Germinal center (tissue), 1 donor: Measurements from ENCODE around the gene ST3GAL4.

Source experiments
- DNase-seq: peaks from one replicate; pipeline ENCODE4 v3.0.0; 2012; ENCODE audit warnings: mixed read lengths, low spot score

Gene ST3GAL4

DNA sequence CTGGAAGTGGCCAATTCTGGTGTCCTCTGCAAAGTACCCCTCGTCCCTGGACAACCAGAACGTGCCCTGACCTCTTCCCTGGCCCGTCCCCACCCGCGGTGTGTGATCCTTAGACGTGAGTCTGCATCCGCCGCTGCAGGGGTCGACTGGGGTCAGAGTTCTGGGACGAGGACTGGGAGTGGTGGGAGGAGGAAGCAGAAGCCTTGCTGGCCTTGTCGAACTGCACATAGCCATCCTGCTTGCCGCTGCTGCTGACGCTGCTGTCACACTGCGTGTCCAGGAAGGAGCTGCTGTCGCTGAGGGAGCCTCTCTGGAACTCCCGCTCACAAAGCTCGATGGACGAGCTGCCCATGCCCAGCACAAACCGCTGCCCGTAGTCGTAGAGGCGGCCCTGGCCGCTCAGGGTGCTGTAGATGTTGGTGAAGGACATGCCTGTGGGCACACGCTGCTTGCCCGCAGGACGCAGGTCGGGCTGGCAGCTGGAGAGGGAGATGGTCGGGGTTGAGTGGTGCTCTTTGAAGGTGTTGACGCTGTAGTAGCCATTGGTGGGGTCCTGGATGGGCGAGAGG, 69.1 kb downstream of the ST3GAL4 start:
- DNase-seq: no peak

DNA sequence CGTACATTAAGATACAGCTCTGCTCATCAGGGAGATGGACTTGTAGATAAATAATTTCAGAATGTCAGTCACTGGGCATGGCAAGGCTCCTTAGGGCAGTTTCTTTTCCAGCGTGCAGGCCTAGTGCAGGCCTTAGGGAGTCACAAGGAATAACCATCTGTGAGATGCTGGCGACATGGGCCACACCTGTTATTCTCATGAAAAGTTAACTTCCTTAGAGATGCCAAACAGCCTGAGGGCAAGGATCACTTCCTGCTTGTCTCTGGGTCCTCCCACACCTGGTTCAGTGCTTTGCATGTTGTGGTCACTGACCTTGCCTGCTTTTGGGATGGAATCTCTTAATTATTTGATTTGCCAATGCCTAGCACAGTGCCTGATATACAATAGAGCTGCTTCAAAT, 70.6 kb downstream of the ST3GAL4 start:
- DNase-seq: no peak

DNA sequence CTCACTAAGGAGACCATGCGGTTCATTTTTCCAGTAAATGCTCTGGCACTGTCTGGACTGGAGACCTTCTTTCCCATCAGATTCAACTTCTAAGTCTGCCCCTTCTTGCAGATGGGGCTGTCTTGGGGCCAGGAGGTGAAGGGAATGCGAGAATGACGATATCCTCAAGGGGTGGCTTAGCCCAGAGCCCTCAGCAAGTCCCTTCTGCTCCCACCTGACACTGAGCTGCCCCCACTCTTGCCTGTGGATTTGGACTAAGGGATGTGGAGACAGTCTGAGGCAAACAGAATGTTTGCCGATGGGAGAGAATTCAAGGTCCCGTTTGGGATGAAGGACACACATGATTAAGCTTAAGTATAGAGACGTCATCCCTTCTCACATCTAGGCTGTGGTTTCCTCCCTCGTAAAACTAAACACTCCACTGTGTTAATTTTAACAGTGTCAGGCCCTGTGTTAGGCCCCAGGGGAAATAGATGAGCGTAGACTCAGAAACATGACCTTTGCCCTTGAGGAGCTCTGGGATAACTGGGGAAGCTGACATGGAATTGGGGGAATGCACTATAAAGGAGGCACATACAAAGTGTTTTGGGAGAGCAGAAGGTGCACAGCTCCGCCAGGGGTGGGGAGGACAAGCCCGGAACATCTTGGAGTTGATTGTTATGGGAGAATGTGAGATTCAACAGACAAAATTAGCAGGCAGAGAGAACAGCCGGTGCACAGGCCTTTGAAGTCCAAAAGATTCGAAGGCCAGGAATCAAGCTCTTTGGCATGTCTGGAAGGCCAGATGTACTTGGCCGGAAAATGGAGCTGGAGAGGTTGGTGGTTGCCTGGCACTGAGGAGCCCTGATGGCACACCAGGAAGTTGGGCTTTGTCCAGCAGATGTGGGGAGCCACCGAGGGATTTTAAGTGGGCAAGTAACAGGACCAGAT, 71.6 kb downstream of the ST3GAL4 start:
- no peak for DNase-seq

DNA sequence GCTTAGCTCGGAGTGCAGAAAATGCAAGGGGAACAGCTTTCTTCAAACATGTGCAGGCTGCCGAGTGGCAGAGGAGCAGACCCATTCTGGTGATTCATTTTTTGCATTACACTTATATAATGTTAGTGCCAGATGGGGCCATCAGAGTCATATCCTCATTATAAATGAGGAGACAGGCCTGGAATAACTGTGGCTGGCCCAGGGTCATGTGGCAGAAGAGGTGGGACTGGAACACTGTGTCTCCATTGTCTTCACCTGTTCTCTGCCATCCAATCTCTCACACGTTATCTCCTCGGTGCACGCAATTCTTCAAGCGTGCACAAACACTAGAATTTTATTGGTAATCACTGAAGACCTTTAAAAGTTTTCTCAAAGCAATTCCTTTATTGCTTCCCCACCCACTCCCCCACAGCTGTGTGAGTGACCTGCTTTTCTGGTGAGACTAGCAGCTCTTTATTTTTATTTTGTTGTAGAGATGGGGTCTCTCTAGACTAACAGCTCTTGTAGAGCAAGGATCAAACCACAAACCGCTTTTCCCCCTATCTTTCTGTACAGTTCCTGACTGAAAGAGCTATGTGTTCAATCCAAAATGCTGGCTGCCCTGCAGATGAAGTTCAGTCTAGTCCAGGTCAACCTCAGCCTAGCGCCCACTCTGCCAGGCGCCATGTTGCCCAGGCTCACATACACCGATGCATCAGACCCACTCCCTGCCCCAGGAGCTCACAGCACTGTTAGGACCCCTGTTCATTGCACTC, 75.3 kb downstream of the ST3GAL4 start:
- no peak for DNase-seq

DNA sequence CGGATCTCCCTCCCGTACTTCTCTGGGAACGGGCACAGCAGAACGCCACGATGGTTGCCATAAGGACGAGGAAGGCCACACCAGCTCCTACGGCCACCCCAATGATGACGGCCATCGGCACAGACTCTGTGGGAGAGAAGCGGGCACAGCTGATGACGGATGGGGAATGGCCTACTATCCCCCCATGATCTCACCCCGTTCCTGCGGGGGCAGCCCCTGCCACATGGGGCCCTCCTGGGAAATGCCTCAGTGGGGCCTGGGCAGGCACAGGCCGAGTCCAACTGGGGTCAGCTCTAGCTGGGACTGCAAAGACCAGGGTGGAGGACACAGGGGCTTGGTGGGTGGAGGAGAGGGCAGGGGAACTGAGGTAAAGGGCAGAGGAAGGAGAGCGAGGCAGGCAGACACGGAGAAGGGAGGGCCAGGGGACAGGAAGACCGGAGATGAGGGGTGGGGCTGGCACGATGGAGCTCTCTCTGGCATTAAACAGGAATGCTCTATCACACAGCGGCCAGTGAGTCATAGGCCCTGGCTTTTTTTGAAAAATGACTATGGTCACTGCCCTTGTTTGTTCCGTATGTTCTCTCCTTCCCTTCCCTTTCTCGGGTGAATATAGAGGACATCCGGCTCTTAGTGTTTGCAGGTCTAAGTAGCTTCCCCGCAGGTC, 76.0 kb downstream of the ST3GAL4 start:
- DNase-seq: no peak

DNA sequence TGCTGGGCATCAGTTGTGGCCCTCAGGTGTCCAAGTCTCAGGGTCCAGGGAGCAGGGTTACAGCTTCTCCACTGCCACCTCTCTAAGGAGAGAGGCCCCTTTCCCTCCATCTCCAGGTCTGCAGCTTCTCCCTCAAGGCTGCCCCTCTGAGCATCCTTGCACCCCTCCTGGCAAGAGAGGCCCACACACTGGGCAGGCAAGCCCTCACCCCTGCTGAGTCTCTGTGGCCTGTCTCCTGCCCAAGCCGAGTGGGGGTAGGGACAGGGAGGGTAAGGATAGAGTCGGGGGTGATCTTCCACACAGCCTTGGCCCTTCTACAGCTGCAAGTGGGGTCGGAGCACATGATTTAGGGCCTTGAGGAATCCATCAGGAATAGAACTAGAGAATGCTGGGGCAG, 76.6 kb downstream of the ST3GAL4 start:
- DNase-seq: no peak

DNA sequence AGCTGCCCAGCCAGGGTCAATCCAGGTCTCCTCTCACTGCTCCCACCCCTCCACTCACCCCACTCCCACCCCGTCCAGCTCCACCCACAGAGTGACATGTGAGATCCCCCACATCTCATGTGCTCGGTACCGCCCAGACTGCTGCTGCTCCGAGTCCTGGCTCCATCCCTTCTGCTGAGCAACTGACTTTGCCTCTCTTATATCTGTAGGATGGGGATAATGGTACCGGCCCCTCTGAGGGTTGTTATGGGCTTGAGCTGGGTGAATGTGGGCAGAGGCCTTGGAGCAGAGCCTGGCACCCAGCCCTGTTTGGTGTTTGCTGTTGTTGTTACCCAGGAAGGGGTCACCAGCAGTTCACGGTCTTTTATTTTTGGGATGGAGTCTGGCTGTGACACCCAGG, 77.0 kb downstream of the ST3GAL4 start:
- no peak for DNase-seq

DNA sequence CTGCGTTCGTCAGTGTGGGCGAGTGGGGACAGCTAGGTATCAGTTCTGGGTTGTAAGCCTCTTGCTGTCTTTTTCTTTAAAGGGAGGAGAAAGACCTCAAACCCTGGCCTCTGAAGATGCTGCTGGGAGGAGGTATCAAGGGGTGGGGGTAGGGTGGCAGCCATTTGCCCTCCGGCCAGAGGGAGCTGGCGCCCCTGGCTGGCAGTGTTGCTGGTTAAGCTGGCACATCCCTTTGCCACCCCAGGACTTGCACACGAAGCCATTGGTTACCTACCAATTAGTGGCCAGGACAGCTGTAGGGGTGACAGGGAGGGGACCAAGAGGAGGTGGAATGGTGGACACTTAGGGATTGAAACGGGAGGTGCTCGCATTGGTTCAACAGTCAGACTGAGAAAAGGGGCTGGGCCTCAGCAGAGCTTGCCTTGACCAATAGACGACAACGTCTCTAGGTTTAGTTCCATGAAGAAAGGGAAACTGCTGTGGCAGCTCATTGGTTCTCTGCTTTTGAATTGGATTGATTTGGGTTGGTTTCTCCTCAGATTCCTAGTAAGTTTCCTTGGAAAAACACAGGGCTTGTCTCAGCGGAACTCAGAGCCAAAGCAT, 77.9 kb downstream of the ST3GAL4 start:
- DNase-seq: no peak

DNA sequence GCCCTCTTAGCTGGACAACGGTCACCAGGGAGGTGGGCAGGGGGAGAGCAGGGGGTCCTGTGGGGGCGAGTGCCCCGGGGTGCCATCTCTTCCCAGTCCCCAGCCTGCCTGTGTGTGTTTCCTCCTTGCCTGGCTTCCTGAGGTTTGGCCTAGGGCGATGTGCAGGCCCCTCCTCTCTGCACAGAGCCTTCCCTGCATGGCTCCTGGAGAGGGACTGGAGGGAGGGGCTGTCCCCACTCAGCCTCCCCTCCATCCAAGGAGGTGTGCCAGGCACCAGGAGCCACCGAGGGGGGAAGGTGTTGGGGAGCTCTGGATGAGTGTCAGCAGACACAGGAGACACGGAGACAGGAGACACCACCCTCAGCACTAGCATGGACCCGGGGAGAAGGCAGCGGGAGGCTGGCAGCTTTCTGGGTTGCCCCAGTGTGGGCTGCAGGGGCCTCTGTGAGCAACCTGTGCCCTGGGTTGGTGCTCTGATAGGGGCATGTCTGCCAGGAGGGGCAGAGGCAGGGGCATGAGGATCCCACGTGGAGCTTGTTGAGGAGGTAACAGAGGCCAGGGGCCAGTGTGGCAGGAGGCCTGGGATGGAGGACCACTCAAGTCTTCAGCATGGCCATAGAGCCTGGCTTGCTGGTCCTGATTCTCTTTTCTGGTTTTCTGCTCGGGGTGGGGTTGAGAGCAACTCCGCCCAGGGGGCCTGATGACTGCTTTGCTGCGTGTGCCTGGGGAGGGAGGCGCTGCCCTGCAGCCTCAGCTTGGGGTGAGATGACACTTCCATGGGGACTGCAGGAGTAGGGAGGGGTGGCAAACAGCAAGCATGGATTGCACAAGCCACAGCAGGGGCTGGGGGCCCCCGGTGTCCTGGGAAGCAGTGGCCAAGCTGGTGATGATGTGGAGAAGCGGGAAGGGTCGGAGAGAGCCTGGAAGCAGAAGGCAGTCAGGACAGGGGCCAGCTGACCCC, 78.8 kb downstream of the ST3GAL4 start:
- DNase-seq: no peak

DNA sequence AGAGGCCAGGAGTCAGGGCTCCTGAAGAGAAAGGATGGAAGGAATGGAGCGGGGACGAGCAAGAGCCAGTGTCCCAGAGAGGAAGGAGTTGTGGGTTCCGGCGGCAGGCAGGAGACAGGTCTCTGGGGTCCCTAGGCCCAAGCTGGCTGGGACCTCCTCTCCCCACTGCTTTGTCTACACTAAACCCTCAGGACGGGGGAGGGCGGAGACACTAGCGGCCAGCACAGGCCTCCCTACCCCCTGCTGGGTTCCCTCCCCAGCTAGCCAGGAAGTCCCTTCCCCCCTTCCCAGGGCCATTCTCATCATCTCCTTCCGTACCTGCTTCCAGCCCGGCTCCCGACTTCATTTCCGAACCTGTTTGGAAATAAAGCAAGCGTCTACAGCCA, 79.5 kb downstream of the ST3GAL4 start:
- no peak for DNase-seq

DNA sequence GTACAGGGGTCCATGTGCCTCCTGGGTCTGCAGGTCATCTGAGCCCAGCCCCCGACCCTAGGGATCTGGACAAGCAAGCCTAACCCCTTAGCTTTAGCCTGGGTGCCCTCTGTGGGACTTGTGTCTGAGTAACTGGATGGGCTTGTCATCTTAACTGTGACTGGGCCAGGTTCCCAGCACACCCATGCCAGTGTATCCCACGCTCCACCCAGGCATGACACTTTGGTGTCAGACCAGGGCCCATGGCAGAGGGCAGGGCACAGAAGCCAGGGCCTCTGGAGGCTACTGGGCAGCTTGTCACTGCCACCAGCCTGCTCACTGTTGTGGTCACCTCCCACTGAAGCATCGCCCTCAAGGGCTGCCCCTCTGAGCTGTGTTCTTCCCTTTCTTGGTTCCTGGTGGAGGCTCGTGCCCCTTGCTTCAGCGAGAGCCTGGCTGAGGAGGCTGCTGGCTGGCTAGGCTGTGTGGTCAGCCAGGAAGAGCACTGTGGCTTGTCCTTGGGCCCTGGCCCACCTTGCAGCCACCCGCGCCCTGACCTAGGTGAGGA, 80.8 kb downstream of the ST3GAL4 start:
- no peak for DNase-seq

DNA sequence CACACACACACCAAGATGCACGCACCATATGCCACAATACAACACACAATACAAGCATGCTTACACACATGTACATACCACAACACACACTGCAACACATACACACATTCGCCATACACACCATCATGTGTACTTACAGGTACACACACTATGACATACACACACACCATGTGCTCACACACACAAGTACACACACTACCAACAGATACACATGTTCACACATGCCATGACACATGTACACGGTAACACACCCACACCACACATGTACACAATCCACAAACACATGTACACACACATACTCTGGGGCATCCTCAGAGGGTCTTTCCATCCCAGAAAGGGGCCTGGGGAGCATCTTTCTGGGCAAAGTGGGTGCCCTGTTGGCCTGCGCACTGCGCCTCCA, 82.2 kb downstream of the ST3GAL4 start:
- no peak for DNase-seq

DNA sequence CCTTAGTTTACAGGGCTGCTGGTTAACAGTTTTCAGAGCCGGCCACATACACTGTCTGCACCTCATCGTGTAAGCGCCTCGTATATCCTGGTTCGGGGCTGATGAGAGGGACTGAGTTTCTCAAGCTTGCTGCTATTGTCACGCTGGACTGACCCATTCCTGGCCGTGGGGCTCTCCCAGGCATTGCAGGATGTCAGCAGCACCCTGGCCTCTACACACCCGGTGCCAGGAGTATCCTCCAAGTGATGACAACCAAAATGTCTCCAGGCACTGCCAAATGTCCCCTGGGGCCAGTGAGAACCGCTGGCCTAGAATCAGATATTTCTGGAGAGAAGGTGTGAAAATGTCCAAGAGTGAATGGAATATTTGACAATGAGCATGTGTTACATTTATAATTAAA, 82.8 kb downstream of the ST3GAL4 start:
- DNase-seq: no peak

DNA sequence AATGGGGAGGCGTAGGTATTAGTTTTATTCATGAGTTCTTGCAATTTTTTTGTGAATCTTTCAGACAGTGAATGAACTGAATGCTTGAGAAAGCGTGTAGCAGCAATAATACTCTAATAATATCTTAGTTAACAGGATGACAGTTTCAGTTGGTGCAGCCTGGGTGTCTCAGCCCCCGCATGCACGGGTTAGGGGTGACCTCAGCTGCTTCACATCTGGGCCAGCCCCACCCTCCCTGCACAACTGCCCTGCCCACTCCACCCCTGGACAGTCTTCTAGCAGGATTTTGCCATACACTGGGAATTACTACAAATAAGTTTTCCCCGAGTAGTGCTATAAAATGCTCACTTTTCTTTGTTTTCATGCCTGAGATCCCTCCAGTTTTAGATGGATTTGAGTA, 83.2 kb downstream of the ST3GAL4 start:
- DNase-seq: no peak

DNA sequence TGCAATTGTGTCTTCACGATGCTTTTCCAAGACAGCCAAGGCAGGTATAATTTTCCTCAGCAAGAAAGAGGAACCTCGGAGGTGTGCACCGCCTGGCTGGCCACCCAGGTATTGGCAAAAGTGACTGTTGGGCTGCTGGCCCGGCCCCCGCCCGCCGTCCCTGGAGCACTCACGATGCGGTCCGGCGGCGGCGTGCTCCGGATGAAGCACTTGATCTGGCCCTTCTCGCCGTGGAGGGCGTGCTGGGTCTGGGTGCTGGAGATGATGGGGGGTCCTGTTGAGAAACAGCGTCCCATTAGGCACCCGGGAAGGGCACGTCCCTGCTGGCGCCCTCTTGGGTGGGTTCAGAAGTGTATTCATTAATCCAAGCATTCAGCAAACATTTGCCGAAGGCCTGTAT, 84.8 kb downstream of the ST3GAL4 start:
- no peak for DNase-seq

DNA sequence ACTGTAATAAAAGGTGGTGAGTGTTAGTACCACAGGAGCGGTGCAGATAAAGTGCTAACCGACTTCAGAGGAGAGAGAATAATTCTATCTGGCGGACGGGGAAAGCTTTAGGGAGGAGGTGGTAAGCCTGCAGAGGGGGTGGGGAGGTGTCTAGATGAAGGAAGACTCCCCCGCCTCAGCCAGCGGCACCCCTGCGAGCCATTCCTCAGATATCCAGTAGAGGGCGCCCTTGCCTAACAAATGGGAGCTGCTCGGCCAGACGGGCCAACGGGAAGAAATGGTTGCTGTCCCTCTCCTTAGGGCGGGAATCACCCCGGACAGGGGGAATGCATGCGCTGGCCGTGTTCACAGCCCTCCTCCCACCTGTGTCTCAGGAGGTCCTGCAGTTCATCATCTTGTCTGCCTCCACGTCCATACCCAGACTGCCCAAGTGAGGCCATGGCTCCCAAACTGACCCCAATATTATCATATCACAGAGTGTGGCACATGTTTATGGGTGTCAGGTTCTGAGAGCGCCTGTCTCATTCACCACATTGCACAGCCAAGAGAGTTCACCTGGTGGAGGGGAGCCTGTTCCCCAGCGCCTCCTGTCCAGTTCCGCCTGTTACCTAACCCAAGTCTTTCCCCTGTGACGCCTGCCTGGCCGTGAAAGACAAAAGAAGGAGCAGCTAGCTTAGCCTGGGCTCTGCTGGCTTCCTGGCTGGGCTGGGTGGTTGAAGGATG, 85.5 kb downstream of the ST3GAL4 start:
- peak; percentile 83 for DNase-seq

DNA sequence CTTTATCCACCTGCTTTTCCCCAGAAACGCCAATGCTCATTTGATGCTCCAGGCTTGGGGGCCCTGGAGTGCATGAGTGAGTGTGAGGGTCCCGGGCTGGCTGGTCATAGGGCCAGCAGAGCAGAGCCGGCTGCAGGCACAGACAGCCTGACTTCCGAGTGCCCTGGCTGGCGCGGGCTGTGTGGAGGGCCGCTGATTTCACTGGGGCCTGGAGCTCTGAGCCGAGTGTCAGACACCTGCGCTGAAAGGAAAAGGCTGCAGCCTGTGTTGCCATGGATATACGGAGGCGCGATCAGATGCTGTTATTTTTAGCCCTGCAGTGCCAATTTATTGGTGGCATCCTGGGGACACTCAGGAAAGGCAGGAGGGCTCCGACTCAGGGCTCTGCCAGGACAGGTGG, 87.6 kb downstream of the ST3GAL4 start:
- no peak for DNase-seq

DNA sequence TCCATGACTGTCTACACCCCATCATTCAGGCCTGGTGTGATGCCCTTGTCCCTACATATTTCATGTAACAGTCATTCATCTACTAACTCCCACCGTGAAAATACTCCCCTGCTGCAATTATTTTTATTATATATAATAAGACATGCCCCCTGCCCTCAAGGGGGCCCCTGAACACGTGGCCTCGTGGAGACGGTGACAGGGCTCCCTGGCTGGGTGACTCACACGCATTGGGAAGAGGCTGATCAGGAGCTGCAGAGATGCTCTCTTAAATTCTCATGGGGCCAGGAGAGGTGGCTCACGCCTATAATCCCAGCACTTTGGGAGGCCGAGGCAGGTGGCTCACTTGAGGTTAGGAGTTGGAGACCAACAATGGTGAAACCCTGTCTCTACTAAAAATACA, 88.6 kb downstream of the ST3GAL4 start:
- DNase-seq: no peak

DNA sequence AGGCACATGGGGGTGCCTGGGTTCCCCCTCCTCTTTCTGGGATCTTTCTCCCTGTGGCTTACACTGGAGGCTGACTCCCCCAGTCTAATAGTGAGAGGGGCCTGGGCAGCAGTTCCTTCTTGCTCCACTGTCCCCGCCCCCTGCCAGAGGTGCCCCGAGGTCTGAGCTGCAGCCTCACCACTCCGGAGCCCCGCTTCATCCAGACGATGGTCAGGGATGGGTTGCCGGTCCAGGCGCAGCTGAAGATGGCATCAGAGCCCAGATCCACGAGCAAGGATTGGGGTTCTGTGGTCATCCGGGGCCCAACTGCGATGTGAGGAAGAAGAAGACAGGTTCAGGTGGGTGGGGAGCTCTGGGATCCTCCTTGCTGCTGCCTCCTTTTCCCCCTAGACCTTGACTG, 91.1 kb downstream of the ST3GAL4 start:
- no peak for DNase-seq

DNA sequence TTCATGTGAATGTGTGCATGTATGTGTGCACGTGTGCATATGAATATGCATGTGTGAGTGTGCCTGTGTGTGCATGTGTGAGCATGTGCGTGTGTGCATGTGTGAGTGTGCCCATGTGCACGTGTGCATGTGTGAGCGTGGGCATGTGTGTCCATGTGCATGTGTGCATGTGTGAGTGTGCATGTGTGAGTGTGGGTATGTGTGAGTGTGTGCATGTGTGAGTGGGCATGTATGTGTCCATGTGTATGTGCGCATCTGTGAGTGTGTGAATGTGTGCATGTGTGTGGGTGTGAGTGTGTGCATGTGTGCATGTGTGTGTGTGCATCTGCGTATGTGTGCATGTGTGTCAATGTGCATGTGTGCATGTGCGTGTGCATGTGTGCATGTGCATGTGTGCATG, 94.7 kb downstream of the ST3GAL4 start:
- DNase-seq: no peak
